Right atrium auricular region (tissue), 2 donors: ENCODE data around the gene FLNA. TPM values are rescaled to one million over a fixed set of nuclear protein-coding genes. Genes with fewer than 3 reads are reported as not detected.

Experiments used
- DNase-seq: peaks from one replicate; pipeline ENCODE4 v3.0.0-alpha.2; 2019; ENCODE audit warnings: low spot score
- H3K27ac ChIP-seq, 2 donors: fragments of 200-600 bp; sonication (generic); 1 replicate in 1 of 2; 2 replicates in 1 of 2; pipeline ENCODE4 v1.5.1; 2016 to 2019
- H3K27me3 ChIP-seq, 2 donors: fragments of 200-600 bp; sonication (generic); one replicate each; pipeline versions ENCODE4 v1.5.1 to v1.6.0; 2017 to 2019
- H3K36me3 ChIP-seq: fragments of 200-600 bp; sonication (generic); one replicate; pipeline ENCODE4 v1.5.1; 2016
- H3K4me1 ChIP-seq, 2 donors: fragments of 200-600 bp; sonication (generic); one replicate each; pipeline versions ENCODE4 v1.5.1 to v1.6.0; 2017 to 2019
- H3K4me3 ChIP-seq, 2 donors: fragments of 200-600 bp; sonication (generic); 1 replicate in 1 of 2; 2 replicates in 1 of 2; pipeline ENCODE4 v1.5.1; 2017 to 2019; ENCODE audit warnings: mild to moderate bottlenecking in 1 of 2, moderate library complexity in 1 of 2
- H3K9me3 ChIP-seq, 2 donors: fragments of 200-600 bp; sonication (generic); one replicate each; pipeline ENCODE4 v1.5.1; 2019
- CTCF ChIP-seq, 2 donors: fragments of 200-600 bp; sonication (generic); IDR thresholded peaks; one replicate each; pipeline ENCODE4 v1.5.1; 2019; ENCODE audit warnings: antibody characterized with exemption in 2 of 2
- total RNA-seq, 2 donors: library from RNA; depleted of rRNA; stranded (reverse); fragments of >200 nt; gene quantifications; one replicate each; pipeline ENCODE4 v1.1.0, GENCODE V29; 2016

FLNA gene
- total RNA-seq, 2 donors from 2014 or later: 263 to 419 TPM

- Histone ChIP-seq H3K27me3 (no peaks in the 10 kb centered on the region), H3K27ac (peak overlapping the region; percentile 84 to 96), H3K4me1 (peaks cover 0 to 48% of the 10 kb centered on the region in 2 donors), H3K36me3 (peaks cover 63% of the 10 kb centered on the region), H3K9me3 (no peaks in the 10 kb centered on the region), H3K4me3 (peak overlapping the region; percentile 50 to 74)
- DNase-seq: peak; percentile 93
- no peak for TF ChIP-seq CTCF (IDR thresholded peaks at IDR 0.05)
These were observed 5.6 kb downstream of the FLNA start for GRCh38 chrX:154368630-154369448.

GRCh38 chrX:154367474-154368308, 6.7 kb downstream of the FLNA start:
- H3K27me3 ChIP-seq: no peaks in the 10 kb centered on the region
- H3K36me3 ChIP-seq: peaks cover 73% of the 10 kb centered on the region
- no peak for TF ChIP-seq CTCF (IDR thresholded peaks at IDR 0.05)
- peaks cover 0 to 36% of the 10 kb centered on the region in 2 donors for H3K4me1 ChIP-seq
- H3K9me3 ChIP-seq: no peaks in the 10 kb centered on the region
- H3K4me3 ChIP-seq: peak overlapping the region; percentile 50 to 74
- DNase-seq: no peak
- H3K27ac ChIP-seq: peak overlapping the region; percentile 84 to 96

- TF ChIP-seq CTCF (IDR thresholded peaks at IDR 0.05): no peak
- DNase-seq: no peak
- Histone ChIP-seq H3K36me3 (peaks cover 83% of the 10 kb centered on the region), H3K9me3 (no peaks in the 10 kb centered on the region), H3K27ac (peak overlapping the region; percentile 84 to 96), H3K27me3 (no peaks in the 10 kb centered on the region), H3K4me1 (peaks cover 0 to 27% of the 10 kb centered on the region in 2 donors), H3K4me3 (no peak overlapping the region)
These were observed 7.8 kb downstream of the FLNA start for GRCh38 chrX:154366666-154367055.

- no peaks in the 10 kb centered on the region for H3K27me3 ChIP-seq
- H3K4me3 ChIP-seq: no peak overlapping the region
- H3K36me3 ChIP-seq: peaks cover 89% of the 10 kb centered on the region
- no peak for DNase-seq
- no peaks in the 10 kb centered on the region for H3K9me3 ChIP-seq
- peaks cover 0 to 27% of the 10 kb centered on the region in 2 donors for H3K4me1 ChIP-seq
- TF ChIP-seq CTCF (IDR thresholded peaks at IDR 0.05): no peak
- peak overlapping the region; percentile 84 to 96 for H3K27ac ChIP-seq
These were observed 8.3 kb downstream of the FLNA start for GRCh38 chrX:154365997-154366665.

GRCh38 chrX:154365052-154365600, 9.3 kb downstream of the FLNA start:
- DNase-seq: no peak
- Histone ChIP-seq H3K36me3 (peaks cover 88% of the 10 kb centered on the region), H3K4me1 (peaks cover 0 to 28% of the 10 kb centered on the region in 2 donors), H3K27me3 (no peaks in the 10 kb centered on the region), H3K9me3 (no peaks in the 10 kb centered on the region), H3K4me3 (no peak overlapping the region), H3K27ac (peak overlapping the region; percentile 84 to 96)
- TF ChIP-seq CTCF (IDR thresholded peaks at IDR 0.05): no peak
